B cell (primary cell): ENCODE data around the gene ITIH3.

ENCODE experiments used
- CTCF ChIP-seq: fragments of 200-600 bp; IDR thresholded peaks from one replicate; pipeline ENCODE4 v1.8.0; 2022; ENCODE audit warnings: antibody characterized with exemption, mild to moderate bottlenecking
- EZH2 ChIP-seq: IDR thresholded peaks from 2 replicates; pipeline ENCODE4 v1.6.1; 2012; ENCODE audit warnings: borderline replicate concordance, low read depth, mild to moderate bottlenecking, moderate library complexity, low read length; ENCODE audit not compliant: insufficient read depth, poor library complexity, severe bottlenecking

GRCh38 chr3:52845157-52845556, 50.6 kb downstream of the ITIH3 start:
- no peak for TF ChIP-seq CTCF
- no peak for TF ChIP-seq EZH2
